Measurements from ENCODE around the gene C20orf202.

GRCh38 chr20:1229541-1229940 lies 26.3 kb downstream of the C20orf202 start:
- TF ChIP-seq, protein P1, sequence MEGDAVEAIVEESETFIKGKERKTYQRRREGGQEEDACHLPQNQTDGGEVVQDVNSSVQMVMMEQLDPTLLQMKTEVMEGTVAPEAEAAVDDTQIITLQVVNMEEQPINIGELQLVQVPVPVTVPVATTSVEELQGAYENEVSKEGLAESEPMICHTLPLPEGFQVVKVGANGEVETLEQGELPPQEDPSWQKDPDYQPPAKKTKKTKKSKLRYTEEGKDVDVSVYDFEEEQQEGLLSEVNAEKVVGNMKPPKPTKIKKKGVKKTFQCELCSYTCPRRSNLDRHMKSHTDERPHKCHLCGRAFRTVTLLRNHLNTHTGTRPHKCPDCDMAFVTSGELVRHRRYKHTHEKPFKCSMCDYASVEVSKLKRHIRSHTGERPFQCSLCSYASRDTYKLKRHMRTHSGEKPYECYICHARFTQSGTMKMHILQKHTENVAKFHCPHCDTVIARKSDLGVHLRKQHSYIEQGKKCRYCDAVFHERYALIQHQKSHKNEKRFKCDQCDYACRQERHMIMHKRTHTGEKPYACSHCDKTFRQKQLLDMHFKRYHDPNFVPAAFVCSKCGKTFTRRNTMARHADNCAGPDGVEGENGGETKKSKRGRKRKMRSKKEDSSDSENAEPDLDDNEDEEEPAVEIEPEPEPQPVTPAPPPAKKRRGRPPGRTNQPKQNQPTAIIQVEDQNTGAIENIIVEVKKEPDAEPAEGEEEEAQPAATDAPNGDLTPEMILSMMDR (IDR thresholded peaks at IDR 0.05; ENCODE audit: insufficient read depth, low read depth, low read length): no peak
- TF ChIP-seq EZH2 (IDR thresholded peaks at IDR 0.05; ENCODE audit: insufficient read depth, low read length): no peak

Measured in astrocyte (in vitro differentiated cells and primary cell).